ENCODE measurements around the gene SDK2.

The SDK2 gene

GRCh38 chr17:73410586-73411312 is 233.5 kb downstream of the SDK2 start:
- in situ Hi-C loops (cut with HindIII; ENCODE audit: low sequenced_read_pairs) = no loop called here

- in situ Hi-C loops (cut with HindIII; ENCODE audit: low sequenced_read_pairs) = no loop called here
Measured at GRCh38 chr17:73404246-73404645, 240.0 kb downstream of the SDK2 start.

DNA sequence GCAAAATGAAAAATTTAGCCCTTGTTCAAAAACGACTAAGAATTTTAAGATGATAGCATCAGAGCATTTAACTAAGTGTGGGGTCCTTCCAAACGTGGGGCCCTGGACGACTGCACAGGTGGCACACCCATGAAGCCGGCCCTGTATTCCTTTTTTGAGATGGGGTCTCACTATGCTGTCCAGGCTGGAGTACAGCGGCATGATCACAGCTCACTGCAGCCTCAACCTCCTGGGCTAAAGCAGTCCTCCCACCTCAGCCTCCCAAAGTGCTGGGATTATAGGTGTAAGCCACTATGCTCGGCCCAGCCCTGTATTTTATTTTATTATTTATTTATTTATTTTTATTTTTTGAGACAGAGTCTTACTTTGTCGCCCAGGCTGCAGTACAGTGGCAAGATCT is 241.8 kb downstream of the SDK2 start:
- in situ Hi-C loops (cut with HindIII; ENCODE audit: low sequenced_read_pairs) = no loop called here

DNA sequence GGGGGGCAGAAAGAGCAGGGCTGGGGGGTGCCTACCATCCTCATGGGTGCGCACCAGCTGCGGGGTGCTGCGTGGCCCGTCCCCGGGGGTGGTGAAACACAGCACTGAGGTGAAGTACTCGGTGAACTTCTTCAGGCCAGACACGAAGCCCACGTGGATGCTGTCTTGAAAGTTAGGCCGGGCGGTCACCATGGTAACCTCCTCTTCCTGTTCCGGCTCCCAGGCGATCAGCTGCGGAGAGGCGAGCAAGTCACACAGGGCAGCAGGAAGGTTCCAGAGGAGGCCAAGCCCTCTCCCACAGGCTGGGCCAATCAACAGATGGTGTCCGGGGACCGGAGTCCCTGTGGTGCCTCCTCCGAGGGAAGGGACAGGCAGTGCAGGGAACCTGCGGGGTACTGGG is 242.3 kb downstream of the SDK2 start:
- in situ Hi-C loops (cut with HindIII; ENCODE audit: low sequenced_read_pairs) = no loop called here

GRCh38 chr17:73400915-73401545 is 243.2 kb downstream of the SDK2 start:
- in situ Hi-C loops (cut with HindIII; ENCODE audit: low sequenced_read_pairs) = no loop called here

DNA sequence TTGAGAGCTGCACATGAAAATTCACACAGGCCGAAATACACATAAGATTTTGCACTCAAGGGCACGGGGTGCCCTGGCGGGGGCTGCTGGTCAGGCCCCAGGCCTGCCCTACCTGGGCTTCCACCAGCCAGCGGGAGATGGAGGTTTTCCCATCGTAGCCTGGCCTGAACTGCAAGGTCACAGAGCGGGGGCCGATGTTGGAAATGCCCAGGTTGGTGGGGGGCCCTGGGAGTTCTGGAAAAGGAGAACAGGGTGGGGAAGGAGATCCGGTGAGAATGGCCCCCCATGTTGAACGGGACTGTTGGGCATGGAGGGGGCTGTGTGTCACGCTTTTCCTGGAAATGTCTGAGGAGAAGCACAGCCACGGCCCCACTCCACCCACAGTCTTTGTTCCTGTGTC is 245.2 kb downstream of the SDK2 start:
- in situ Hi-C loops (cut with HindIII; ENCODE audit: low sequenced_read_pairs) = no loop called here

- in situ Hi-C loops (cut with HindIII; ENCODE audit: low sequenced_read_pairs) = no loop called here
Measured at GRCh38 chr17:73397856-73398540, 246.2 kb downstream of the SDK2 start.

- in situ Hi-C loops (cut with HindIII; ENCODE audit: low sequenced_read_pairs) = no loop called here
Measured at GRCh38 chr17:73397278-73397826, 246.9 kb downstream of the SDK2 start.

DNA sequence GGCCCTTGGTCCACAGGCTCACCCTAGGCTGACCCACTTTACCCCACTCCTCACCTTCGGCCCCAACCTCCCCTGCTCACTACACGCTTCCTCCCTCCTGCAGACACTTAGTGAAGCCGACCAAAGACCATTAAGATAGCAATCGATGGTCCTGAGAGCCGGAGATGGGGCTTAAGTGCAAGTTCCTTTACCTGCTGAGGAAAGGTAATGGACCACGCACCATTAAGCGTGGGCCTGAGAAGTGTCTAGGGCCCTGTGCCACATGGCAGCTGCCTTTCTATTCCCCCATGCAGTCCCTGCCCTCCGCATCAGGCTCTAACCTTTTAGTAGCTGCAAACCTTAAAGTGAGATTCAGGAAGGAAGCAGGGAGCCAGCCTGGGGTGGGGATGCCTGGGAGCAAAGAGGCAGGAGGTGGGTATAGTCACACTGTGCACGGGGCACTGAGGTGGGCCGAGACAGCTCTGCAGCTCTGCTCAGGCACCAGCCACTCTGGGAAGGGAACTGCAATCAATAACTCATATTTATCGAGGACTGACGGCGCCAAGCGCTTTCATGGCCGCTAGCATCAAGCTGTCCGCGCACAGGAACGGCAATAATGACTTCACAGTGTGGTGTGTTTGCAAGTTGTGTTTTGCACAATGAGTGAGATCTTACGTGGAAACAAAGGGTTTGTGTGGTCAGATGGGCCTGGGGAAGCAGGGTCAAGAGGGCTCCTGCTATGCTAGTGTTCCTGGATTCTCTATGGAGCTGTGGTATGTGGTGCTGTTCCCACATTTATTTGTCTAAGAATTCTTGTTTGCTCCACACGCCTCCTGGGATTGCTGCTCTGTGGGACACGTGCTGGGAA is 247.6 kb downstream of the SDK2 start:
- in situ Hi-C loops (cut with HindIII; ENCODE audit: low sequenced_read_pairs) = no loop called here

- in situ Hi-C loops (cut with HindIII; ENCODE audit: low sequenced_read_pairs) = loop anchor here (5.0 kb wide), 1 partner anchor 47 kb away; no protein-coding TSS in a partner anchor
Measured at GRCh38 chr17:73394512-73395450, 249.5 kb downstream of the SDK2 start.

DNA sequence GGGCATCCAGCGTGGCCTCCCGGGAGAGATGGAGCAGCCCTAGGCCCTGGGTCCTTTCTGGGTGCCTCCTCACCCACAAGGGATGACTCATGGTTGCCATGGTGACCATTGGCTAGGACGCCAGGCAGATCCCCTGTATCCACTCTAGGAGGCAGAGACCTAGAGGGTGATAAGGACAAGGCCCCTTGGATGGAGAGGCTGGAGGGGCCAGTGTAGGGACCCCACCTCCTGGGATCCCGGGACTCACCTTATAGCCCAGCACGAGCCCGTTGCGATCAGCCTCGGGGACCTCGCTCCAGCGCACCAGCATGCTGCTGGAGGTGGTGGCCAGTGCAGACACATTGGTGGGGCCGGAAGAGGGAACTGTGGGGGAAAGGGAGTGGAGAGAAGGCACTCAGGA is 250.3 kb downstream of the SDK2 start:
- in situ Hi-C loops (cut with HindIII; ENCODE audit: low sequenced_read_pairs) = loop anchor here (5.0 kb wide), 1 partner anchor 47 kb away; no protein-coding TSS in a partner anchor

GRCh38 chr17:73393381-73393780 is 250.9 kb downstream of the SDK2 start:
- in situ Hi-C loops (cut with HindIII; ENCODE audit: low sequenced_read_pairs) = loop anchor here (5.0 kb wide), 1 partner anchor 46 kb away; no protein-coding TSS in a partner anchor

DNA sequence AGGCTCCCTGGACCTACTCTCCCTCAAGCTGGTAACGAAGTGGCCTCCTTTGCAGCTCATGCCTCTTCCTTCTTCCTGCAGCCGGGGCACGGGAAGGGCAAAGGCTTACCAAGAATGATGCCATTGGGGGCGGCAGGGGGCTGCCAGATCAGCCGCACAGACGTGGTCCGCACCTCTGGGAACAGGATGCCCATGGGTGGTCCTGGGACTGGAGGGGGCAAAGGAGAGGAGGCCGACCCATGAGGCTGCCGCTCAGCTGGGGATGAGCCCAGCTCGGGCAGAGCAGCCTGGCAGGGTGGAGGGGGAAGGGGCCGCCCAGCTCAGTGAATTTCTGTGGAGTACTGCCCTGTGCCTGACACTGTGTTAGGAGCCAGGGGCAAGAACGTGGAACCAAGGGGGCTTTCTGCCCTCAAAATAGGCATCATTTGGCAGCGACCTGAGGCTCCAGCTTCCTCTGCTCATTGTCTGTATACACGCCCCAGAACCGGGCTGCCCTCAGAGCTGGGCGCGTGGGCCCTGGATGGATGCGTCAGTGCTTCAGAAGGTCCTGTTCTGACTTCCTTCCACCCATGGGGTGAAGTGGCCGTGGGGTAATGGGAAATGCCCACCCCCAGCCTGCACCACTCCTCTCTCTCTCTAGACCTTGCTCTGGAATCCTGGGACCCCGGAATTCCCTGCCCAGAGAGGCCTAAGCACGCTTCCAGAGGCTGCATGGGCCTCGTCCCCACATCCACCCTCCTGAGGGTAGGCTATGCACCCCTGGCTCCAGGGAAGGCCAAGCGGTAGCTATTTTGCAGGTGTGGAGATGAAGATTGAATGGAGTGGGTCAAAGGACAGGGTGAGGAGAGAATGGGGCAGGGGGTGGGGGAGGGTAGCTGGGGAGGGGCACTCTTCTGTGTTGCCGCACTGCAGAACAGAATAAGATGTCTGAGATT is 252.6 kb downstream of the SDK2 start:
- in situ Hi-C loops (cut with HindIII; ENCODE audit: low sequenced_read_pairs) = loop anchor here (5.0 kb wide), 1 partner anchor 44 kb away; no protein-coding TSS in a partner anchor

DNA sequence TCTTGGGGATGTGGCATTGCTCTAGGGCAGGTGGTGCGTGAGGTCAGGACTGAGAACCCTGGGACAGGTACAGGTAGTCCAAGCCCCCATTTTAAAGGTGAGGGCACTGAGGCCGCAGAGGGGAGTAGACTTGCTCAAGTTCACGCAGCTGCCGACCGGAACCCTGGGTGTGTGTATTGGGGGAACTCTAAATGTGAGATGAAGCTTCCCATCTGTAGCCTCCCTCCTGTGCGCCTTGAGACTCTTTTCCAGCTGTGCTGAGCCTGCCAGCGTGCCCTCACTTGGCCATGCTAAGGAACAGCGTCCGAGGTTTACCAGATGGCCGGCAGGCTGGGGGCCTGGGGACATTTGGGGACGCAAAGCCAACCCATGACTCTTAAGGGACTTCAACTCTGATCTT is 253.4 kb downstream of the SDK2 start:
- in situ Hi-C loops (cut with HindIII; ENCODE audit: low sequenced_read_pairs) = loop anchor here (5.0 kb wide), 1 partner anchor 44 kb away; no protein-coding TSS in a partner anchor

DNA sequence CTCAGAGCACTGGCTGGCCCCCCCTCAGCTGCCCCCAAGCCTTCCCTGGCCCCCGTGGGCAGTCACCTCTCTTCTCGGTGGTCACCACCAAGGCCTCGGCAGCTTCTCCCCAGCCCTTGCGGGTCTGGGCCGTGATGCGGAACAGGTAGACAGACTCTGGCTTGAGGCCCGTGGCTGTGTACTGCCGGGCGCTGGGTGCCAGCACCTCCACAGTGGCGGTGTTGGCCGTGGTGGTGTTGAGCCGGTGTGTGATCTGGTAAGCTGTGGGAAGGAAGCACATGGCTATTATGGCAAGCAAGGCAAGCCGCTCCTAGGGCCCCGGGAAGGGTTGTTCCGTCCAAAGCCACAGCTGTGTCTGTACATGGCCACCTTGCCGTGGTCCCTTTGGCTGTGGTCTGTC is 254.0 kb downstream of the SDK2 start:
- in situ Hi-C loops (cut with HindIII; ENCODE audit: low sequenced_read_pairs) = loop anchor here (5.0 kb wide), 1 partner anchor 43 kb away; no protein-coding TSS in a partner anchor

GRCh38 chr17:73389411-73389810 is 254.8 kb downstream of the SDK2 start:
- in situ Hi-C loops (cut with HindIII; ENCODE audit: low sequenced_read_pairs) = no loop called here

- in situ Hi-C loops (cut with HindIII; ENCODE audit: low sequenced_read_pairs) = no loop called here
Measured at GRCh38 chr17:73388578-73388905, 255.7 kb downstream of the SDK2 start.
